ENCODE data around the gene KIF4B. TPM values are rescaled to one million over a fixed set of nuclear protein-coding genes. Genes with fewer than 3 reads are reported as not detected.

KIF4B gene
- total RNA-seq, 6 donors from 2014 or later = 0.07 to 0.30 (median 0.12) TPM; not detected in 2

DNA sequence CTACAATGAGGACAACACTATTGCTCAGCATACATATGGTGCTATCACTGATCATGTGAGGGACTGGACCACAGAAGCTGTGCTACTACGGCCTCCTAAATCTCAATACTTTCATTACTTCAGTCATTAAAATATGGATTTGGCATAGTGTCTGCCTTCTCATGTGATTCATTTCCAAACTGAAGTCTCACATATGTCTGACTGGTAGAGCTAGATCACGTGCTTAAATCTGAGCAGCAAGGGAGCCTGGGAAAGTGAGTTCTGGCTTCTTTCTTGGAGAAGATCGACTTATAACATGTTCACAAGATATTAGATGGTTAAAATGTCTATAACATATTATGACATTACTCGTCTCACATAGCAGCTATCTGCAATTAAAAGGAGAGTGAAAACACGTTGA, 8.3 kb downstream of the KIF4B start:
- H3K4me3 ChIP-seq = no peak overlapping the region
- no peaks in the 10 kb centered on the region for H3K9me3 ChIP-seq
- H3K27me3 ChIP-seq = no peaks in the 10 kb centered on the region
- H3K4me1 ChIP-seq = no peaks in the 10 kb centered on the region
- WGBS, 2 donors = 77 to 80% methylated on average over 5 of the region's 5 CpGs
- DNase-seq (no peak), ATAC-seq (ENCODE audit: low FRiP score in 2 of 2) (no peak)
- no peaks in the 10 kb centered on the region for H3K36me3 ChIP-seq
- H3K27ac ChIP-seq = no peak overlapping the region
- TF ChIP-seq EP300 (IDR thresholded peaks at IDR 0.05) (no peak), POLR2A (IDR thresholded peaks at IDR 0.05) (no peak), POLR2AphosphoS5 (IDR thresholded peaks at IDR 0.05) (no peak)
- TF ChIP-seq, protein P1, sequence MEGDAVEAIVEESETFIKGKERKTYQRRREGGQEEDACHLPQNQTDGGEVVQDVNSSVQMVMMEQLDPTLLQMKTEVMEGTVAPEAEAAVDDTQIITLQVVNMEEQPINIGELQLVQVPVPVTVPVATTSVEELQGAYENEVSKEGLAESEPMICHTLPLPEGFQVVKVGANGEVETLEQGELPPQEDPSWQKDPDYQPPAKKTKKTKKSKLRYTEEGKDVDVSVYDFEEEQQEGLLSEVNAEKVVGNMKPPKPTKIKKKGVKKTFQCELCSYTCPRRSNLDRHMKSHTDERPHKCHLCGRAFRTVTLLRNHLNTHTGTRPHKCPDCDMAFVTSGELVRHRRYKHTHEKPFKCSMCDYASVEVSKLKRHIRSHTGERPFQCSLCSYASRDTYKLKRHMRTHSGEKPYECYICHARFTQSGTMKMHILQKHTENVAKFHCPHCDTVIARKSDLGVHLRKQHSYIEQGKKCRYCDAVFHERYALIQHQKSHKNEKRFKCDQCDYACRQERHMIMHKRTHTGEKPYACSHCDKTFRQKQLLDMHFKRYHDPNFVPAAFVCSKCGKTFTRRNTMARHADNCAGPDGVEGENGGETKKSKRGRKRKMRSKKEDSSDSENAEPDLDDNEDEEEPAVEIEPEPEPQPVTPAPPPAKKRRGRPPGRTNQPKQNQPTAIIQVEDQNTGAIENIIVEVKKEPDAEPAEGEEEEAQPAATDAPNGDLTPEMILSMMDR (IDR thresholded peaks at IDR 0.05) = no peak

- 66 to 76% methylated on average over 3 of the region's 3 CpGs for WGBS, 2 donors
- Histone ChIP-seq H3K36me3 (no peaks in the 10 kb centered on the region), H3K27ac (no peak overlapping the region), H3K4me3 (no peak overlapping the region), H3K9me3 (peaks cover 0 to 4% (median 0%) of the 10 kb centered on the region in 4 donors), H3K27me3 (no peaks in the 10 kb centered on the region), H3K4me1 (no peaks in the 10 kb centered on the region)
- TF ChIP-seq, protein P1 (IDR thresholded peaks at IDR 0.05) = no peak
- DNase-seq (no peak), ATAC-seq (ENCODE audit: low FRiP score in 2 of 2) (no peak)
Measured at GRCh38 chr5:155023320-155023719, 9.8 kb downstream of the KIF4B start.

DNA sequence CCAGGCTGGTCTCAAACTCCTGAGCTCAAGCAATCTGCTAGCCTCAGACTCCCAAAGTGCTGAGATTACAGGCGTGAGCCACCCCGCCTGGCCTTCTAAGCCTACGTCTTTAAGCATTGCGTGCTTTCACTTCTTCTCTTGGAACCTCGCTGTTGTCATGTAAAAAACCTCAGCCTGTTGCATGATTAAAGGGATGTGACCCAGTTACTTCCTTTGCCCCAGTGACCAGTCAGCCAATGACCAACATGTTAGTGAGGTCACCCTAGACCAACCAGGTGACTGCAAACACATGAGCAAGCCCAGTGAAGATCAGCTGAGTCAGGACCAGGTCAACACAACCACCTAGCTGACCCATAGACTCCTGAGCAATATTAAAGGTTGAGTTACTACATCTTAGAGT, 10.5 kb downstream of the KIF4B start:
- ATAC-seq (ENCODE audit: low FRiP score in 2 of 2) (peak in 1 of 2 donors; percentile 40), DNase-seq (no peak)
- 82 to 86% methylated on average over 5 of the region's 5 CpGs for WGBS, 2 donors
- Histone ChIP-seq H3K9me3 (peaks cover 0 to 7% (median 3%) of the 10 kb centered on the region in 4 donors), H3K4me3 (no peak overlapping the region), H3K27ac (no peak overlapping the region), H3K27me3 (no peaks in the 10 kb centered on the region), H3K4me1 (no peaks in the 10 kb centered on the region), H3K36me3 (no peaks in the 10 kb centered on the region)
- no peak for TF ChIP-seq POLR2A (IDR thresholded peaks at IDR 0.05)
- no peak for TF ChIP-seq POLR2AphosphoS5 (IDR thresholded peaks at IDR 0.05)
- TF ChIP-seq, protein P1 (IDR thresholded peaks at IDR 0.05) = no peak
- peak in 1 of 4 donors; percentile 19 for TF ChIP-seq EP300 (IDR thresholded peaks at IDR 0.05)

DNA sequence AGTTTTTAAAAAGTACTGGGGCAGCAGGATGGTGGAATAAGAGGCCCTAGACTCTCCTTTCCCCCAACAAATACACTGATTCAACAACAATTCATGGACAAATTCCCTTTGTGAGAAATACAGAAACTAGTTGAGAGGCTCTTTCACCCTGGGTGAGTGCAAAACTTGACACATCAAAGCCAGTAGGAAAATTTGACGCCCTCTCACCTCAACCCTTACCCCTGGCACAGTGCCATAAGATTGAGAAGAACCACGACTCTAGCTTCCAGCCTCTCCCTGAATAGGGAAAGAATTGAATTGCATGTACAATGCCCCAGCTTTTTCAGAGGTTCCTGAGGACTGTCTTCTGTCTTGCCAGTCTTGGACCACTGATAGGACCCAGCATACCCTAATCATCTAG, 12.3 kb downstream of the KIF4B start:
- WGBS, 2 donors = 37 to 50% methylated on average over 2 of the region's 2 CpGs
- Histone ChIP-seq H3K9me3 (peaks cover 0 to 7% (median 3%) of the 10 kb centered on the region in 4 donors), H3K27ac (no peak overlapping the region), H3K4me3 (no peak overlapping the region), H3K4me1 (no peaks in the 10 kb centered on the region), H3K27me3 (no peaks in the 10 kb centered on the region), H3K36me3 (no peaks in the 10 kb centered on the region)
- ATAC-seq (ENCODE audit: low FRiP score in 2 of 2) (no peak), DNase-seq (no peak)
- TF ChIP-seq POLR2A (IDR thresholded peaks at IDR 0.05) (no peak), EP300 (IDR thresholded peaks at IDR 0.05) (no peak), POLR2AphosphoS5 (IDR thresholded peaks at IDR 0.05) (no peak)
- TF ChIP-seq, protein P1 (IDR thresholded peaks at IDR 0.05) = no peak

DNA sequence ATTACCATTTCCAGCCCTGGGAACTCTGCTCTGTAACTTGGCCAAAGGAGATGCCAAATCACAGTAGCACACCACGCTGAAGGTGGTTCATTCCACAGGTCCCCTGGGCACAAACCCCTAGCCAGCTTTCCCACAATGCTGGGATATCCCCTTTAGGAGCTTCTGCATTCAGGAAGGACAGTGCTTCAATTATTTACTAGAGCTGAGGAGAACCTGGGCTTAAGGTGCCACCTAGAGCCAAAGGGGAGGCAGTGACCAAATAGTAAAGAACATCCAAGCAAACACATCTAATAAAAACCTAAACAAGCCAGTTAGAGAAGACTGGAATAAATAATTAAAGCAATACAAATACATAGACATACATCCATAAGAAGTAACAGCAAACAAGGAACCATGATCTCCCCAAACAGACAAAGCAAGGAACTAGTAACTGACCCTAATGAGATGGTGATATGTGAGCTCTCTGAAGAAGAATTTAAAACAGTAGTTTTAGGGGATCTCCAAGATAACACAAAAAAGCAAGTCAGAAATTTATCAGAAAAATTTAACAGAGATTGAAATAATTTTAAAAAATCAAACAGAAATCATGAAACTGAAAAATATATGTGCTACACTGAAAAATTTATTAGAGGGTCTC, 14.6 kb downstream of the KIF4B start:
- Histone ChIP-seq H3K27me3 (no peaks in the 10 kb centered on the region), H3K9me3 (peaks cover 0 to 7% (median 3%) of the 10 kb centered on the region in 4 donors), H3K36me3 (no peaks in the 10 kb centered on the region), H3K4me1 (no peaks in the 10 kb centered on the region), H3K4me3 (no peak overlapping the region), H3K27ac (no peak overlapping the region)
- ATAC-seq (ENCODE audit: low FRiP score in 2 of 2) (no peak), DNase-seq (no peak)
- 29% methylated on average over 1 of the region's 1 CpG; no CpG with 5 or more reads in 1 of the 2 donors for WGBS, 2 donors
- TF ChIP-seq POLR2A (IDR thresholded peaks at IDR 0.05) (no peak), EP300 (IDR thresholded peaks at IDR 0.05) (no peak), POLR2AphosphoS5 (IDR thresholded peaks at IDR 0.05) (no peak)
- TF ChIP-seq, protein P1 (IDR thresholded peaks at IDR 0.05) = no peak
